Vagina (tissue), 2 donors: ENCODE results near the gene FCGR3A.
"Not testable (repeated sequence)": the region's sequence is repeated elsewhere in the genome, so short reads cannot be mapped to it uniquely, and the experiment has no call there.

ENCODE experiments used
- CTCF ChIP-seq, 3 experiments: fragments of 450-650 bp in 2 of 3; fragments of 200-600 bp in 1 of 3; sonication (generic) in 1 of 3; IDR thresholded peaks; one replicate each; pipeline ENCODE4 v1.5.1; 2017 to 2019; ENCODE audit warnings: antibody characterized with exemption in 3 of 3, mild to moderate bottlenecking in 2 of 3, moderate library complexity in 2 of 3
- POLR2A ChIP-seq, 2 donors: fragments of 450-650 bp; IDR thresholded peaks; one replicate each; pipeline ENCODE4 v1.6.1; 2017; ENCODE audit warnings: antibody characterized with exemption in 2 of 2, mild to moderate bottlenecking in 2 of 2, moderate library complexity in 2 of 2
- POLR2AphosphoS5 ChIP-seq, 2 donors: sonication (generic); formaldehyde crosslinking; IDR thresholded peaks; one replicate each; pipeline ENCODE4 v1.9.0; 2017; ENCODE audit warnings: antibody characterized with exemption in 2 of 2, mild to moderate bottlenecking in 2 of 2, low read depth in 1 of 2; ENCODE audit not compliant: insufficient read depth in 1 of 2

- not testable (repeated sequence) for TF ChIP-seq POLR2A (IDR thresholded peaks at IDR 0.05); CTCF (IDR thresholded peaks at IDR 0.05); POLR2AphosphoS5 (IDR thresholded peaks at IDR 0.05; ENCODE audit: insufficient read depth in 1 of 2, low read depth in 1 of 2)
These were observed 30.4 kb upstream of the FCGR3A start for GRCh38 chr1:161579856-161580507.
